K562 (cell line): ENCODE measurements around the gene EIF4E1B. TPM values are rescaled to one million over a fixed set of nuclear protein-coding genes. Genes with fewer than 3 reads are reported as not detected.

Source experiments
- ATAC-seq: fragments of 200-7000 bp; cut with Tn5 transposase; 3 replicates; pipeline ENCODE4 v1.9.1; 2020; ENCODE audit warnings: moderate library complexity
- BruUV-seq: library from RNA; stranded (reverse); fragments of 400-500 nt; replicated peaks from 2 replicates; lab custom pipeline; 2021; lab: Mats Ljungman, UMichigan
- CTCF ChIA-PET: fragments of 300-600 bp; formaldehyde crosslinking; extraction: SDS; loops from one replicate; lab custom pipeline; 2021; ENCODE audit warnings: low intra/inter-chr PET ratio; lab: Yijun Ruan, JAX
- POLR2A ChIA-PET: fragments of 300-600, 350-650 bp; sonication (Branson Sonifier 250); formaldehyde crosslinking; extraction: SDS; loops from one replicate; lab custom pipeline; 2021; ENCODE audit warnings: antibody characterized with exemption, inconsistent platforms; lab: Yijun Ruan, JAX
- DNase-seq, 4 experiments: peaks; one replicate each; pipeline versions ENCODE4 v3.0.0 to v3.0.0-alpha.2; 2011 to 2018; ENCODE audit warnings: low spot score in 3 of 4, mixed read lengths in 3 of 4; ENCODE audit errors: extremely low read depth in 1 of 4
- FAIRE-seq: peaks from 2 replicates; lab custom pipeline; 2011; peaks lifted over from hg19 to GRCh38; lab: Jason Lieb, UNC
- H2AFZ ChIP-seq: 2 replicates; pipeline ENCODE4 v1.6.0; 2011; ENCODE audit warnings: low read depth, low read length, control low read depth, inconsistent platforms
- H3K27ac ChIP-seq: fragments of 200-600 bp; 3 replicates; pipeline ENCODE4 v1.8.0; 2011; ENCODE audit warnings: low read depth, mild to moderate bottlenecking, control low read depth, inconsistent platforms, low read length, moderate library complexity, mixed read lengths; ENCODE audit errors: extremely low read depth
- H3K27me3 ChIP-seq, 2 experiments: fragments of 300-600 bp in 1 of 2; 2 replicates in 1 of 2; 3 replicates in 1 of 2; pipeline versions ENCODE4 v1.6.0 to v1.8.0; 2011; ENCODE audit warnings: inconsistent platforms in 2 of 2, low read length in 2 of 2, mild to moderate bottlenecking in 1 of 2, mixed read lengths in 1 of 2, moderate library complexity in 1 of 2; ENCODE audit not compliant: control insufficient read depth in 2 of 2, insufficient read depth in 2 of 2
- H3K36me3 ChIP-seq: fragments of 300-600 bp; 3 replicates; pipeline ENCODE4 v1.8.0; 2011; ENCODE audit warnings: mild to moderate bottlenecking, low read length, inconsistent platforms; ENCODE audit not compliant: control insufficient read depth, insufficient read depth
- H3K4me1 ChIP-seq, 2 experiments: fragments of 200-600 bp in 1 of 2; replicated peaks in 1 of 2; 2 replicates in 1 of 2; 3 replicates in 1 of 2; pipeline versions ENCODE4 v1.5.1 to v1.8.0; 2011; ENCODE audit warnings: inconsistent platforms in 2 of 2, low read length in 2 of 2, mild to moderate bottlenecking in 1 of 2, mixed read lengths in 1 of 2, moderate library complexity in 1 of 2; ENCODE audit not compliant: control insufficient read depth in 2 of 2, insufficient read depth in 2 of 2
- H3K4me2 ChIP-seq: 2 replicates; pipeline ENCODE4 v1.6.1; 2011; ENCODE audit warnings: low read length, control low read depth, inconsistent platforms, mixed read lengths; ENCODE audit not compliant: insufficient read depth
- H3K4me3 ChIP-seq: fragments of 200-600 bp; sonication (generic), shearing (Covaris generic); 2 replicates; pipeline ENCODE4 v1.5.1; 2016; ENCODE audit warnings: control low read depth, inconsistent platforms
- H3K79me2 ChIP-seq: fragments of 200-600 bp; 3 replicates; pipeline ENCODE4 v1.8.0; 2011; ENCODE audit warnings: low read length, inconsistent platforms; ENCODE audit not compliant: control insufficient read depth, insufficient read depth
- H3K9ac ChIP-seq, 2 experiments: 2 replicates each; pipeline versions ENCODE4 v1.6.0 to v1.6.1; 2011; ENCODE audit warnings: low read depth in 2 of 2, low read length in 2 of 2, control low read depth in 1 of 2, inconsistent platforms in 1 of 2, mild to moderate bottlenecking in 1 of 2, mixed read lengths in 1 of 2; ENCODE audit not compliant: insufficient read depth in 1 of 2
- H3K9me1 ChIP-seq: one replicate; pipeline ENCODE4 v1.6.0; 2011; ENCODE audit warnings: inconsistent platforms, mild to moderate bottlenecking, low read length, moderate library complexity; ENCODE audit not compliant: control insufficient read depth, insufficient read depth
- H3K9me3 ChIP-seq: replicated peaks from 2 replicates; pipeline ENCODE4 v1.5.1; 2011; ENCODE audit warnings: low read depth, low read length, inconsistent platforms; ENCODE audit not compliant: control insufficient read depth, insufficient read depth
- H4K20me1 ChIP-seq: replicated peaks from 2 replicates; pipeline ENCODE4 v1.6.1; 2011; ENCODE audit warnings: low read length, inconsistent platforms, mixed read lengths; ENCODE audit not compliant: control insufficient read depth, insufficient read depth
- FOXP4 ChIP-seq: sonication (generic); formaldehyde crosslinking; IDR thresholded peaks from 2 replicates; pipeline ENCODE4 v1.8.0; 2022; ENCODE audit warnings: mild to moderate bottlenecking, missing genetic modification reagents, borderline replicate concordance
- NR2C1 ChIP-seq, 2 experiments: fragments of 450-650 bp; IDR thresholded peaks; 2 replicates each; pipeline ENCODE4 v1.6.1; 2017; ENCODE audit warnings: mild to moderate bottlenecking in 2 of 2, antibody characterized with exemption in 1 of 2, inconsistent platforms in 1 of 2, missing compliant biosample characterization in 1 of 2, missing genetic modification characterization in 1 of 2
- NR4A1 ChIP-seq, 2 experiments: fragments of 250-450 bp in 1 of 2; fragments of 450-650 bp in 1 of 2; sonication (Bioruptor Pico) in 1 of 2; IDR thresholded peaks; 2 replicates each; pipeline versions ENCODE4 v1.4.0 to v1.6.1; 2016 to 2020; ENCODE audit warnings: mild to moderate bottlenecking in 2 of 2, missing compliant biosample characterization in 1 of 2, missing genetic modification characterization in 1 of 2, moderate library complexity in 1 of 2
- RBM22 ChIP-seq: fragments of 200-400 bp; formaldehyde crosslinking; IDR thresholded peaks from 2 replicates; pipeline ENCODE4 v1.6.1; 2018; ENCODE audit warnings: low read length, low read depth; ENCODE audit not compliant: poor library complexity, severe bottlenecking
- SMAD4 ChIP-seq: fragments of 250-450 bp; sonication (Bioruptor Pico); conservative IDR thresholded peaks from 2 replicates; pipeline ENCODE4 v1.8.0; 2021; ENCODE audit warnings: inconsistent platforms, mild to moderate bottlenecking, moderate library complexity
- SRSF7 ChIP-seq: fragments of 200-400 bp; formaldehyde crosslinking; optimal IDR thresholded peaks from 2 replicates; pipeline ENCODE3; 2017; ENCODE audit warnings: mild to moderate bottlenecking, low read depth, low read length
- XRCC4 ChIP-seq: IDR thresholded peaks from one replicate; pipeline ENCODE4 v1.6.1; 2011; ENCODE audit not compliant: insufficient read depth, insufficient read length; ENCODE audit errors: extremely low read depth
- ZBTB43 ChIP-seq: sonication (generic); formaldehyde crosslinking; IDR thresholded peaks from 2 replicates; pipeline ENCODE4 v1.8.0; 2023; ENCODE audit warnings: mild to moderate bottlenecking, missing genetic modification reagents
- ZNF175 ChIP-seq: fragments of 200-800 bp; sonication (Bioruptor generic); IDR thresholded peaks from 2 replicates; pipeline ENCODE4 v1.6.1; 2016; ENCODE audit warnings: low read depth, mild to moderate bottlenecking, missing genetic modification characterization, missing compliant biosample characterization
- WGBS: fragments of 100-300 bp; shearing (Covaris generic); methylation state at CpG from one replicate; pipeline ENCODE4 v1.1.6; 2016; ENCODE audit warnings: low coverage, mixed read lengths; ENCODE audit not compliant: insufficient coverage; ENCODE audit errors: missing lambda C conversion rate; 5-methylcytosine and 5-hydroxymethylcytosine counted together
- in situ Hi-C: fragments of 300-500 bp; cut with MboI; formaldehyde crosslinking; loops from 4 replicates; pipeline ENCODE4 v1.15.0; 2018; ENCODE audit warnings: inconsistent platforms, mixed read lengths
- intact Hi-C: fragments of 100-400 bp; cut with micrococcal nuclease; formaldehyde crosslinking; loops from 2 replicates; pipeline ENCODE4 v1.14.2; 2022
- polyA plus RNA-seq, 8 experiments: library from polyadenylated mRNA; depleted of rRNA in 4 of 8; stranded (reverse) in 5 of 8; unstranded in 3 of 8; fragments of >200 nt; fragmentation: Nextera tagmentation in 2 of 8; fragmentation: Illumina TruSeq in 1 of 8; extraction: Ambion mirVana in 2 of 8; extraction: Trizol in 1 of 8; gene quantifications; 2 replicates each; pipeline versions ENCODE4 v1.2.1 to v1.2.3, GENCODE V29; 2011 to 2014; ENCODE audit warnings: inconsistent platforms in 1 of 8, missing spikeins in 1 of 8
- total RNA-seq, 7 experiments: library from RNA; depleted of rRNA in 6 of 7; stranded (reverse); fragments of >200 nt in 6 of 7; fragmentation: Illumina TruSeq in 2 of 7; extraction: Trizol in 2 of 7; gene quantifications; 2 replicates each; pipeline versions ENCODE4 v1.2.1 to v1.2.3, GENCODE V29; 2011 to 2021; ENCODE audit warnings: low replicate concordance in 1 of 7

EIF4E1B gene
- total and polyA plus RNA-seq, 9 of the 15 experiments (the other 6 are each of a cell fraction or from before 2014, with no cell fraction given): not detected

GRCh38 chr5:176596689-176597416, 33.6 kb upstream of the EIF4E1B start:
- POLR2A ChIA-PET: no interaction called here
- ATAC-seq (no peak), FAIRE-seq (no peak), DNase-seq (no peak)
- no peak overlapping the region for H2AFZ ChIP-seq
- H4K20me1 ChIP-seq: no peaks in the 10 kb centered on the region; the same call in 1 of the 2 replicates
- 96% methylated on average over 25 of the region's 98 CpGs for WGBS
- TF ChIP-seq FOXP4 (CRISPR knock-in tag) (no peak), NR2C1 (IDR thresholded peaks at IDR 0.05) (no peak), NR2C1 (tag; IDR thresholded peaks at IDR 0.05) (no peak), XRCC4 (no peak), ZBTB43 (CRISPR knock-in tag) (no peak), ZNF175 (CRISPR knock-in tag) (no peak), SMAD4 (CRISPR knock-in tag) (no peak), RBM22 (no peak), NR4A1 (CRISPR knock-in tag; IDR thresholded peaks at IDR 0.05) (no peak), NR4A1 (tag; IDR thresholded peaks at IDR 0.05) (no peak), SRSF7 (no peak)
- H3K9ac ChIP-seq: no peak overlapping the region
- no TSS peak for BruUV-seq
- H3K27me3 ChIP-seq: no peaks in the 10 kb centered on the region; a peak in 1 of 5 replicates
- in situ Hi-C loops (loop anchor here (25.0 kb wide), 1 partner anchor 860 kb away; no protein-coding TSS in a partner anchor), intact Hi-C loops (no loop called here)
- no peaks in the 10 kb centered on the region for H3K9me3 ChIP-seq
- H3K4me2 ChIP-seq: no peak overlapping the region
- peaks cover 0 to 16% of the 10 kb centered on the region in 2 experiments; a peak in 1 of 5 replicates for H3K4me1 ChIP-seq
- no peak overlapping the region for H3K4me3 ChIP-seq
- no peaks in the 10 kb centered on the region for H3K9me1 ChIP-seq
- no peaks in the 10 kb centered on the region for H3K79me2 ChIP-seq
- CTCF ChIA-PET: no interaction called here
- no peak overlapping the region for H3K27ac ChIP-seq
- H3K36me3 ChIP-seq: peaks cover 10% of the 10 kb centered on the region; the same call in 1 of the 3 replicates
